COLO668 (cell line): ENCODE measurements around the gene HGS.
A peak's percentile ranks its signal among the peaks of the same experiment; 100 is the strongest.

Experiments
- DNase-seq: peaks from one replicate; lab custom pipeline; 2025; ENCODE audit not compliant: unreplicated experiment; lab: John Stamatoyannopoulos, UW

Gene HGS

GRCh38 chr17:81655378-81656117, 28.3 kb upstream of the HGS start:
- DNase-seq = no peak

GRCh38 chr17:81656118-81656743, 27.6 kb upstream of the HGS start, which contains the start of gene PDE6G:
Gene PDE6G (minus strand): TSS chr17:81656542. CDS start chr17:81653305, 3,237 bp downstream.
- DNase-seq = no peak

GRCh38 chr17:81656835-81657234, 27.0 kb upstream of the HGS start:
- no peak for DNase-seq

- DNase-seq = no peak
Measured at GRCh38 chr17:81659038-81659437, 24.8 kb upstream of the HGS start.

GRCh38 chr17:81660441-81660840, 23.4 kb upstream of the HGS start:
- no peak for DNase-seq

DNA sequence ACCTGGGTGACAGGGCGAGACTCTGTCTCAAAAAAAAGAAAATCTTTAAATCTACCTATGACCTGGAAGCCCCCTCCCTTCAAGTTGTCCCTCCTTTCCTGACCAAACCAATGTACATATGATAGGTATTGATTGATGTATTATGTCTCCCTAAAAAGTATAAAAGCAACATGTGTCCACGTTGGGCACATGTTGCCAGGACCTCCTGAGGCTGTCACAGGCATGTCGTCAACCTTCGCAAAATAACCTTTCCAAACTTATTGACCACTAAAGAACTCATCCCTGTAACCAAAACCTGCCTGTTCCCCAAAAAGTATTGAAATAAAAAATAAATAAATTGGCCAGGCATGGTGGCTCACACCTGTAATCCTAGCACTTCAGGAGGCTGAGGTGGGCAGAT, 21.8 kb upstream of the HGS start:
- no peak for DNase-seq

DNA sequence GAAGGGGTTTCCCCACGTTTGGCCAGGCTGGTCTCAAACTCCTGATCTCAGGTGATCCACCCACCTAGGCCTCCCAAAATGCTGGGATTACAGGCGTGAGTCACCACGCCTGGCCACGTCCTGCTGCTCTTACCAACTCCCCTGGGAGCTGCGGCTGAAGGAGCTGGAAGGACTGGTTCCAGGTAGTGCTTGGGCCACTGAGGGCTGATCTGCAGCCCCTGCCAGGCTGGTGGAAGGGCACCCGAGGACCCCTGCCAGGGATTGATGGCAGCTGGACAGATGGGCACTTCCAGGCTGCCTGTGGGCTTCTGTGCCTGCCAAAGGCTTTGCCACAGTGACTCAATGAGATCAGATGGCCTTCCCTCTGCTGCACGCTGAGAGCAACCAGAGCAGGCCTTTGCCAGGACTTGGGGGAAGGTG, 19.8 kb upstream of the HGS start:
- DNase-seq = no peak

- peak; percentile 29 for DNase-seq
Measured at GRCh38 chr17:81665205-81666091, 18.4 kb upstream of the HGS start.

GRCh38 chr17:81666092-81666341, 17.8 kb upstream of the HGS start:
- peak; percentile 47 for DNase-seq

DNA sequence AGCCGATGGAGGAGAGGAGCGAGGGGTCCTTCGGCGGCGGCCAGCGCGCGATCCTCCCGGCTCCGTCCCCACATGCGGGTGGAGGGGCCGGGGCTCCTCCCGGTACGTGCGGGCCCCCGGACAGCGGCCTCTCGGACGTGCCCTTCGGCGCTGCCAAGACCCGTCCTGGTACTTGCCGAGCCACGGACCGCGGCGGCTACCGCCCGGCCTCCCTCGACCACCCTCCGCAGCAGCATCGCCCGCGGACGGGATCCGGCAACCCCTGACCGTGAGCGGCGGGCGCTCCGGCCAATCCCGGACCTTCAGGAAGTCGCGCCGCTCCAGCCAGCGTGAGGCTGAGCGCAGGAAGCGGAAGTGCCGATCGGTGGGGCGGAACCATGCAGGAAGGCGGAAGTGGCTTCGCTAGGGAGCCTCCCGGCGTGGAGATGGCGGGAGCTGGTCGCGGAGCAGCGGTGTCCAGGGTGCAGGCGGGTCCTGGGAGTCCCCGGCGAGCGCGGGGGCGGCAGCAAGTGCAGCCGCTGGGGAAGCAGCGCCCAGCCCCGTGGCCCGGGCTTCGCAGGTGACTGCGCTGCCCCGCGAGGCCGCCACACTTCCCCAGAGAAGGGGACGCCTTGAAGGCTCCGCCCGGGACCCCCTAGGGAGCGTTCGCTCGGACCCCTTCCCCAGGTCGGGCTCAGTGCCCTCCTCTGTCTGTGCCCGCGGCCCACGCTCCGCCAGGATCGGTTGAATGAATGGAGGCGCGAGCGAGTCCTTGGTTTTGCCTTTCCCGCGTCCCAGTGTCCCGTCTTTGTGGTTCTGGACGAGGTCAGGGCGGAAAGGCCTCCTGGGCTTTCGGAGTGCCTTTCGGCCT, 17.2 kb upstream of the HGS start, which contains the start of the genes CCDC137 and OXLD1:
TSS of gene CCDC137 (plus strand) at position 396 of the 850 bp plus-strand sequence. CDS start at position 426, 30 bp downstream.
TSS of gene OXLD1 (minus strand) at position 264 of the 850 bp plus-strand sequence. CDS start at position 236, 28 bp downstream.
- DNase-seq = peak; percentile 92

DNA sequence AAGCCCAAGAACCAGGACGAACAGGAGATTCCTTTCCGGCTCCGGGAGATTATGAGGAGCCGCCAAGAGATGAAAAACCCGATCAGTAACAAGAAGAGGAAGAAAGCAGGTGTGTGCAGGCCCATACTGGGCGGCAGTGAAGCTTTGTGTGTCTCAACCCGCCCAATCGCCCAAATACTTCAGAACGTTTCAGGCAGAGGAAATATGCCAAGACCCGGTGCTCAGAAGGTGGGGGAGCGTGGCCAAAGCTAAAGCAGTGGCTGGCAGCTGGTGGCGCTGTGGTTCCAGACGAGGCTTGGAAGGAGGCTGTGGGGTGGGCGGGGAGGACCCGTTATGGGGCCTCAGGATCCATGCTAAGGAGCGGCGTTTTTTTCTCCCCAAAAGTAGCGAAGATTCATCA, 16.1 kb upstream of the HGS start:
- DNase-seq = no peak

GRCh38 chr17:81672504-81672903, 11.3 kb upstream of the HGS start:
- DNase-seq = no peak

GRCh38 chr17:81672954-81673353, 10.9 kb upstream of the HGS start:
- no peak for DNase-seq

DNA sequence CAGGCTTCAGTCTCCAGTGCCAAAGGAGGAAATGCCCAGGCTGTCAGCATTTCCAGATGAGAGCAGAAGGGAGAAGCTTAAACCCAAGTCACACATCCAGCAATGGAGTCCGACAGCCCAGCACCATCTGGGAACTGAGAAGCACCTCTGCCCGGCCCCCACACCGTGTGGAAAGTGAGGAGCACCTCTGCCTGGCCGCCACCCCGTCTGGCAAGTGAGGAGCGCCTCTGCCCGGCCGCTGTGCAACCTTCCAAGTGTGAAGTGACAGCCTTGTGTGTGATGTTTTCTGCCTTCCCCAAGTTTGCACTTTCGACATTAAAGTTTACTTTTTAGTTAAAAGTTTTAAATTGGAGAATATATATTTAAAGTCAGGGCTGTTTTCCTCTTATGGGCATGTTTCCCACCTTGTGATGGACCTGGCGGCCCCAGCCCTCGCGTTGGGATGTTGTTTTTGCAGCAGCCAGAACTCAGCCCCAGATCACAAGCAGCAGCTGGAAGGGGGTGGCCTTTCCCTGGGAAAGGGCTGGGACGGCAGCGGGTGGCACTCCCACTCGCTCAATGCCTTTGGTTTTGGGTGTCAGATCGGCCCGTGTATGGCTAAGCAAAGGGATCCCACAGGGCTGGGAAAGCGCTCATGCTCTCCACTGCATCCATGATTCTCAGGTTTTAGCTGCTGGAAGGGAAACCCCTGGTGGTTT, 10.1 kb upstream of the HGS start:
- no peak for DNase-seq

- peak; percentile 7 for DNase-seq
Measured at GRCh38 chr17:81675515-81676221, 8.1 kb upstream of the HGS start.

- no peak for DNase-seq
Measured at GRCh38 chr17:81676906-81677305, 6.9 kb upstream of the HGS start.

DNA sequence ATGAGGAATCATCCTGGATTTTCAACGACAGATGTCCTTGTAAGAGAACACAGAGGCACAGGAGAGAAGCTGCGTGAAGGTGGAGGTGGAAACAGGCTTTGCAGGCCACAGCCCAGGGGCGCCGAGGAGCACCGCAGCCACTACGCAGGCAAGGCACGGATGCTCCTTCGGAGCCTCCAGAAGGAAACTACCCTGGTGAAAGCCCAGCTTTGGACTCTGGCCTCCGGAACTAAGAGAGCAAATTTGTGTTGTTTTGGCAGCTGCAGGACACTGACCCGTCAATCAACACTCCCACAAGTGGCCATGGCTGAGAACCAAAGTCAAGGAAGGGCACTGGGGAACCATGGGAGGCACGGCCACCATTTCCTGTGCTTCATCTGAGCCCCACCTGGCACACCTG, 3.7 kb upstream of the HGS start:
- DNase-seq = peak; percentile 5

- DNase-seq = peak; percentile 63
Measured at GRCh38 chr17:81681672-81682071, 2.1 kb upstream of the HGS start.

DNA sequence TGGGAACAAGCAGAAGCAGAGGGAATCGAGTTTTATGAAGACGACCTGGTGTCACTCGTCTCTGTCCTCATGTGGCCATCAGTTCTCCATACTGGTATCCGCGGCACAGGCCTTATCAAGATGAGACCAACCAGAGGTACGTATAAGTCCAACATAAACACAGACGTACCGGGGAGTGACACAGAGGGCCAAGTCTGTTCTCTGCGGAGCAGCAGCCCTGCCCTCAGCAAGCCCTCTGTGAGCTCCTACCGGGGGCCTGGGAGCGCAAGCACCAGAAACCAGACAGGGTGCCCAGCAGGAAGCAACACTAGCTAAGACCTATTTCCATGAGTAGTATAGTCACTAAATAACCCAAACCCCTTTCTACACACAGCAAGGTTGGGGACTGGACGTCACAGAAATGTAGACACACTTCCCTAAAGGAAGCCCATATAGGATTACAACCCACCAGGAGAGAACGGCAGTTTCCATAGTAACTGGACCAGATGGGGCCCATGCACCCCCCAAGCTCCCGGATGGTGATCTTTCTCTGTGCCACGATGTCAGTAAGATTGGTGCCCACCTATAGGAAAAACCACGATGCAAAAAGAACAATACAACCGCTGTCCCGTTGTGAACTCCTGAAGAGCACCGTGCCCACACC, 1.1 kb upstream of the HGS start:
- no peak for DNase-seq
